ENCODE measurements around the gene ATAD3A.

GRCh38 chr1:1536019-1536937, 24.3 kb downstream of the ATAD3A start:
- TF ChIP-seq EGR1 (IDR thresholded peaks at IDR 0.05) (no peak), TCF12 (IDR thresholded peaks at IDR 0.05; ENCODE audit: low read depth) (no peak), CREB1 (IDR thresholded peaks at IDR 0.05; ENCODE audit: low read depth) (no peak), CEBPB (IDR thresholded peaks at IDR 0.05) (no peak), FOXM1 (IDR thresholded peaks at IDR 0.05; ENCODE audit: borderline replicate concordance, low read depth) (no peak), YY1 (IDR thresholded peaks at IDR 0.05; ENCODE audit: low read depth) (no peak), MAX (IDR thresholded peaks at IDR 0.05) (no peak), EP300 (IDR thresholded peaks at IDR 0.05; ENCODE audit: borderline replicate concordance) (no peak), TAF1 (IDR thresholded peaks at IDR 0.05; ENCODE audit: low read depth) (no peak), TEAD4 (IDR thresholded peaks at IDR 0.05) (no peak), NFIC (IDR thresholded peaks at IDR 0.05) (no peak), RAD21 (IDR thresholded peaks at IDR 0.05; ENCODE audit: low read depth) (no peak), ZBTB7A (IDR thresholded peaks at IDR 0.05; ENCODE audit: low read depth) (no peak)
- TF ChIP-seq, protein P1, sequence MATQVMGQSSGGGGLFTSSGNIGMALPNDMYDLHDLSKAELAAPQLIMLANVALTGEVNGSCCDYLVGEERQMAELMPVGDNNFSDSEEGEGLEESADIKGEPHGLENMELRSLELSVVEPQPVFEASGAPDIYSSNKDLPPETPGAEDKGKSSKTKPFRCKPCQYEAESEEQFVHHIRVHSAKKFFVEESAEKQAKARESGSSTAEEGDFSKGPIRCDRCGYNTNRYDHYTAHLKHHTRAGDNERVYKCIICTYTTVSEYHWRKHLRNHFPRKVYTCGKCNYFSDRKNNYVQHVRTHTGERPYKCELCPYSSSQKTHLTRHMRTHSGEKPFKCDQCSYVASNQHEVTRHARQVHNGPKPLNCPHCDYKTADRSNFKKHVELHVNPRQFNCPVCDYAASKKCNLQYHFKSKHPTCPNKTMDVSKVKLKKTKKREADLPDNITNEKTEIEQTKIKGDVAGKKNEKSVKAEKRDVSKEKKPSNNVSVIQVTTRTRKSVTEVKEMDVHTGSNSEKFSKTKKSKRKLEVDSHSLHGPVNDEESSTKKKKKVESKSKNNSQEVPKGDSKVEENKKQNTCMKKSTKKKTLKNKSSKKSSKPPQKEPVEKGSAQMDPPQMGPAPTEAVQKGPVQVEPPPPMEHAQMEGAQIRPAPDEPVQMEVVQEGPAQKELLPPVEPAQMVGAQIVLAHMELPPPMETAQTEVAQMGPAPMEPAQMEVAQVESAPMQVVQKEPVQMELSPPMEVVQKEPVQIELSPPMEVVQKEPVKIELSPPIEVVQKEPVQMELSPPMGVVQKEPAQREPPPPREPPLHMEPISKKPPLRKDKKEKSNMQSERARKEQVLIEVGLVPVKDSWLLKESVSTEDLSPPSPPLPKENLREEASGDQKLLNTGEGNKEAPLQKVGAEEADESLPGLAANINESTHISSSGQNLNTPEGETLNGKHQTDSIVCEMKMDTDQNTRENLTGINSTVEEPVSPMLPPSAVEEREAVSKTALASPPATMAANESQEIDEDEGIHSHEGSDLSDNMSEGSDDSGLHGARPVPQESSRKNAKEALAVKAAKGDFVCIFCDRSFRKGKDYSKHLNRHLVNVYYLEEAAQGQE (IDR thresholded peaks at IDR 0.05; ENCODE audit: low read depth): no peak
